ENCODE data around the gene SH3GL1.

Gene SH3GL1

DNA sequence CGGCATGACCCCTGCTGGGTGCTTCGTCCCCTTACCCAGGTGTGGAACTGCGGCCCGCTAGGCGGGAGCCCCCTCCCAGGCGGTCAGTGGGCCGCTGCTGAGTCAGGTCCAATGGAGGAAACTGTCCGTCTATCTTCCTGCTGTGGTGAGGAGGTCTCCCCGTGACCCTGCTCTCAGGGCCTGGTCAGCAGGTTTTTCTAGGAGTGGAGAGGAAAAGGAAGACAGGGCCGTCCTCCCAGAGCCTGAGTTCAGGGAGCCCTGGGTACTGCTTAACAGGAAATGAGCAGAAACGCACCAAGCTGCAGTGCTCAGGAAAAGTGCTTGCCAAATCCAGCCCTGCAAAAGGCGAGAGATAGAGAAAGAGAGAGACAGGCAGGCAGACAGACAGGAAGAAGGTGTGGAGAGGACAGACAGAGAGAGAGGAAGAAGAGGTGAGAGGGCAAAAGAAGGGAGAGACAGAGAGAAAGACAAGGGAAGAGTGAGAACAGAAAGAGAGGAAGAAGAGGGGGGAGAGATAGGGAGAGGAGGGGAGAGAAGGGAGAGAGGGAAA lies 10.3 kb downstream of the SH3GL1 start:
- Histone ChIP-seq H3K4me1 (peaks cover 63% of the 10 kb centered on the region), H3K4me3 (no peak overlapping the region), H3K4me2 (peak overlapping the region; percentile 59), H3K36me3 (peaks cover 58% of the 10 kb centered on the region), H3K27me3 (no peaks in the 10 kb centered on the region), H4K20me1 (peaks cover 99% of the 10 kb centered on the region), H3K9me3 (no peaks in the 10 kb centered on the region), H3K9ac (peak overlapping the region; percentile 44), H3K27ac (peak overlapping the region; percentile 59)
- TF ChIP-seq Cebpa-rat (IDR thresholded peaks at IDR 0.05): no peak

DNA sequence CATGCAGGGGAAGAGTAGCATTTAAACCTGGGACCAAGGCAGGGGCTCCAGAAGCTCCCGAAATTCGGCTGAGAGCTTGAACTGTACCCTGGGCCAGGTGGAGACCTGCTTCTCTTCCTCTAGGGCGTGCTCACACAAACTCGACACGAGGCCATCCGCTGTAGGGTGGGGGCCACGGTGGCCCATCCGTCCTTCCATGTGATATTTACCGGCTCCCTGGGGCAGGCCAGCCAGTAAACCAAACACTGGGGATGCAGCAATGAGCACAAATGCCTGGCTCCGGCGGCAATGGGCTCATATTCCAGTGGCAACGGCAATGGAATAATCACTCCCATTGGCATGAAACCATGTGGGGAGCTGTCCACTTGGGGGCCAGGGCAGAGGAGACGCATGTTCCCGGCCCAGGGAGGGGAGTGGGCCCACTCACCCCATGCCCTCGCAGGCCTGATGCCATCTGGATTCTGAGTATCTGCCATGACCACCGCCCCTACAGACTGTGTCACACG lies 10.8 kb downstream of the SH3GL1 start:
- Histone ChIP-seq H3K36me3 (peaks cover 58% of the 10 kb centered on the region), H3K27me3 (no peaks in the 10 kb centered on the region), H3K9ac (peak overlapping the region; percentile 44; the same call in 1 of the 2 replicates), H3K27ac (peak overlapping the region; percentile 59; the same call in 1 of the 2 replicates), H3K4me1 (peaks cover 63% of the 10 kb centered on the region), H3K9me3 (no peaks in the 10 kb centered on the region), H3K4me3 (no peak overlapping the region), H3K4me2 (peak overlapping the region; percentile 59; the same call in 1 of the 2 replicates), H4K20me1 (peaks cover 99% of the 10 kb centered on the region)
- TF ChIP-seq Cebpa-rat (IDR thresholded peaks at IDR 0.05): no peak

DNA sequence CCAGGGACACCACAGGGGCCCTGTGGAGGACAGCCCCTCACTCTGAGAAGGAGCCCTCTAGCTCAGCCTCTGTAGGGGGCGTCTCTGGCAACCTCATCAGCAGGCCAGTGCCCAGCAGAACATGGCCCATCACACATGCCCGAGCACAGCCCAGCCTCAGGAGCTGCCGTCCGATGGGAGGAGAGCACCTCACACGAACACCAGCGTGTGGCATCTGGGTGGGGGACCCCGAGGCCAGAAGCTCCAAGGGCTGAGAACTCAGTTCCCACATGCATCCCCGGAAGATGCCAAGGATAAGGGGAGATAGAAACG lies 11.3 kb downstream of the SH3GL1 start:
- no peaks in the 10 kb centered on the region for H3K27me3 ChIP-seq
- H3K4me3 ChIP-seq: no peak overlapping the region
- no peak for TF ChIP-seq Cebpa-rat (IDR thresholded peaks at IDR 0.05)
- 0 out of 2 replicates have a peak overlapping the region, but pooled peaks have one; percentile 9 for H3K27ac ChIP-seq
- no peak overlapping the region for H3K9ac ChIP-seq
- H3K36me3 ChIP-seq: peaks cover 58% of the 10 kb centered on the region
- H3K4me1 ChIP-seq: peaks cover 63% of the 10 kb centered on the region
- peaks cover 99% of the 10 kb centered on the region for H4K20me1 ChIP-seq
- no peaks in the 10 kb centered on the region for H3K9me3 ChIP-seq
- no peak overlapping the region for H3K4me2 ChIP-seq

DNA sequence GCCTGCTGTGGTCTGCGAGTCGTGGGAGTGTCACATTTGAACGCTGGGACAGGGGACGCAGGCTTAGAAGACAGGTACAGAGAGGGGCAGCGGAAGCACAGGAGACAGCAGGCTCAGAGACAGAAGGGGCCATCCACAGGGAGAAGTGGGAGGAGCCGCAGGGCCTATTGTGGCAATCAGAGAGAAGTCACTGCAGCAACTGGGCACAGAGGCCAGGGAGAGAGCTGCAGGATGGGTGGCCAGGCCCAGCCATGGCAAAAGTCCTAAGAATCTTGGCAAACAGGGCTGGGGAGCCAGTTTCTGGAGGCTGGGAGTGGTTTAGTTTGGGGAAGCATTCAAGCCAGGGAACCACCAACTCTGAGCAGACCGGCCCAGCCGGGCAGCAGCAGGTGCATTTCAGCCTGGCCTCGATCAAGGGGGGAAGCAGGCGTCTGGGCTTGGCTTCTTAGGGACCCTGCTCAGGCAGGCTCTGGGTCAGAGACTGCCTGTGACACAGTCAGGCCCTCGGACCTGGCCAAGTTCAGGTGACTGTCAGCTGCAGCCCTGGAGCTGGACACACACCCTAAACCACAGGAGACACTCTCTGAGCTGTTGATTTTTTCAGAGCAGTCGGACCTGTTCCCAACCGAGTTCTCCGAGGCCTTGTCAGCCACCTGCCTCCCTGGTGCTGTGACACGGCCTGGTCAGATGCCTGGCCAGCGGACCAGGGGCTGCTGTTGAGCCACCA lies 11.8 kb downstream of the SH3GL1 start:
- Histone ChIP-seq H3K27ac (0 out of 2 replicates have a peak overlapping the region, but pooled peaks have one; percentile 9), H3K4me3 (no peak overlapping the region), H3K4me2 (no peak overlapping the region), H3K4me1 (peaks cover 63% of the 10 kb centered on the region), H3K9ac (no peak overlapping the region), H4K20me1 (peaks cover 99% of the 10 kb centered on the region), H3K9me3 (no peaks in the 10 kb centered on the region), H3K27me3 (no peaks in the 10 kb centered on the region), H3K36me3 (peaks cover 63% of the 10 kb centered on the region)
- no peak for TF ChIP-seq Cebpa-rat (IDR thresholded peaks at IDR 0.05)

DNA sequence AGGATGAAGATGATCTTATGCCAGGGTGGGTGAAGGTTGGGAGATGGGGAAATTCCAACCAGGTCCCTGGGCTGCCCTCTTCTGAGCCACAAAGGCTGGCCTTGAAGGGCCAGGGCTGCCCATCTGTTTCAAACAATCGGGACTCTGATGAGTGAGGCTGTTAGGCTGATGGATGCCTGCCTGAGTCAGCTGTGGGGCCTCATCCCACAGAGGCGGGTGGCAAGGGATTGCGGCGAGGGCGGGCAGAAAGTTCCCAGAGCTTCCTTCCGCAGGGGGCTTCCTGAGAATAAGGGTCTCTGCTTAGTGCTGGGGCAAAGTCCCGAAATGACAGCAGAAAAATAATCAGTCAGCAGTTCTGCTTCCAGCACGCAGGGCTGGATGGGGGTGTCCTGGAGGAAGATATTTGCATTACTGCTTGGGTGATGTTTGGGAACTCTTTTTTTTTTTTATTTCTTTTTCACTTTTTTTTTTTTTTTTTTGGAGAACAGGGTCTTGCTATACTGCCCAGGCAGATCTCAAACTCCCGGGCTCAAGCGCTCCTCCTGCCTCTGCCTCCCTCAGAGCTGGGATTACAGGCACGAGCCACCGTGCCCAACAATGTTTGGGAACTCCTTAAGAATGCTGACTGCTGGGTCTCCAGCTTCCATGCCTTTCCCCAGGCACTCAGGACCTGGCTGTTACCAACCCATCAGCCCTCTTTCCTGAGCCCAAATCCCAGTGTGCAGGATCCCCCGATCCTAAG lies 14.1 kb downstream of the SH3GL1 start:
- Histone ChIP-seq H3K4me1 (peaks cover 71% of the 10 kb centered on the region), H3K9me3 (no peaks in the 10 kb centered on the region), H3K4me3 (no peak overlapping the region), H3K27ac (0 out of 2 replicates have a peak overlapping the region, but pooled peaks have one; percentile 8), H4K20me1 (peaks cover 99% of the 10 kb centered on the region), H3K9ac (0 out of 2 replicates have a peak overlapping the region, but pooled peaks have one; percentile 16), H3K4me2 (peak overlapping the region; percentile 61), H3K27me3 (no peaks in the 10 kb centered on the region), H3K36me3 (peaks cover 59% of the 10 kb centered on the region)
- no peak for TF ChIP-seq Cebpa-rat (IDR thresholded peaks at IDR 0.05)

DNA sequence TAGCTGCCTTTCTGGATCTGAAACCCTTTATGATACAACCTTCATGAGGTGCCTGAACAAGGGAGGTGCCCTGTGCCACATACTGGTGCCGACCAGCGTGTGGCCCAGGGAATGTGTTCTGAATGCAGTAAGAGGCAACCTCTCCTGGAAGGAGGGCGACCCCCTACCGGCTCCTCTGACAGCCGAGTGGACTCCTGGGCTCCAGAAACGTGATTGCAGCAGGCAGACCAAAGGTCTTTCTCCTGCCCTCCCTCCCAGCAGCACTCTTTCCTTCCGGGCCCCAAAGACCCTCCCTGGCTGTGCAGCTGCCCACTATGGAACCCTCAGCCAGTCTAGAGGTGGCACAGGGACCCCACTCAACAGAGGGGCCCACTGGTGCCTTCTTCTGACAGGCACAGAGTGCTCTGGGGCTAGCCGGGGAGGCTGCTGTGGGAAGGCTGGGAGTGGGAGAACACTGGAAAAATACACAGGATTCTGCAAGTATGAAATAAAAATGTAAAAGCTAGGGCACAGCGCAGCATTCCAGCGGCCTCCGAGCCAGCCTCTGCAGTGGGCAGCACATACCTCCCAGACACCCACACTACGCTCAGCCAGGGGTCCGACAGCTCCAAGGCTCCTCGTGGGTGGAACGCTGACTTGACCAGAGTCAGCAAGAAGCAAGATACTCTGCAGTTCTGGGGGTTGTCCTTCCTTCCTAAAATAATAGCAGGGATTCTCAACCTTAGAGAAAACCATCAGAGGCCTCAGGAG lies 14.9 kb downstream of the SH3GL1 start:
- Histone ChIP-seq H3K4me2 (peak overlapping the region; percentile 61), H3K9ac (0 out of 2 replicates have a peak overlapping the region, but pooled peaks have one; percentile 16), H4K20me1 (peaks cover 99% of the 10 kb centered on the region)

DNA sequence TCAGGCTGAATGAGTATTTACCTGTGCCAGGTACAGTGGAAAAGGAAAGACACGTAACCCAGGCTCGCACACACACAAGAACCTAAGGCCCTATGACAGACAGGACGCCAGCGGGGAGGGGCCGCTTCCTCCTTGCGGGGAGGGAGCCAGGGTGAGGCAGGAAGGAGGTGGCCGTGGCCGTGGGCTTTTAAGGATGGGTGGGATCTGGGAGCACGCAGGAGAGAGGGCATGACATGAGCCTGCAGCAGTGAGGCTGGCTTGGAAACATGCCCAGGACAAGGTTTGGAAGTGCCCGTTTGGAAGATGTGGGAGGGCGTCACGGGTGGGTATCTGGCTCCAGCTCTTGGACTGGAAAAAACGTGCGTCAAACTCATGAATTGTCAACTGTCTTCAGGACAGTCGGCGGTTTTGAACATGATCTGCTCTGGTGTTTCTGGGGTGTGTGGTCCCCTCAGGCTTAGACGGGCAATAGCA lies 20.1 kb downstream of the SH3GL1 start:
- peak overlapping the region; percentile 100 for H3K4me2 ChIP-seq

More for the DNA sequence above, 14.9 kb downstream of the SH3GL1 start:
- H3K27me3 ChIP-seq: no peaks in the 10 kb centered on the region
- peaks cover 56% of the 10 kb centered on the region for H3K36me3 ChIP-seq
- H3K4me1 ChIP-seq: peaks cover 71% of the 10 kb centered on the region
- TF ChIP-seq Cebpa-rat (IDR thresholded peaks at IDR 0.05): no peak
- H3K9me3 ChIP-seq: no peaks in the 10 kb centered on the region
- H3K27ac ChIP-seq: 0 out of 2 replicates have a peak overlapping the region, but pooled peaks have one; percentile 8
- no peak overlapping the region for H3K4me3 ChIP-seq

DNA sequence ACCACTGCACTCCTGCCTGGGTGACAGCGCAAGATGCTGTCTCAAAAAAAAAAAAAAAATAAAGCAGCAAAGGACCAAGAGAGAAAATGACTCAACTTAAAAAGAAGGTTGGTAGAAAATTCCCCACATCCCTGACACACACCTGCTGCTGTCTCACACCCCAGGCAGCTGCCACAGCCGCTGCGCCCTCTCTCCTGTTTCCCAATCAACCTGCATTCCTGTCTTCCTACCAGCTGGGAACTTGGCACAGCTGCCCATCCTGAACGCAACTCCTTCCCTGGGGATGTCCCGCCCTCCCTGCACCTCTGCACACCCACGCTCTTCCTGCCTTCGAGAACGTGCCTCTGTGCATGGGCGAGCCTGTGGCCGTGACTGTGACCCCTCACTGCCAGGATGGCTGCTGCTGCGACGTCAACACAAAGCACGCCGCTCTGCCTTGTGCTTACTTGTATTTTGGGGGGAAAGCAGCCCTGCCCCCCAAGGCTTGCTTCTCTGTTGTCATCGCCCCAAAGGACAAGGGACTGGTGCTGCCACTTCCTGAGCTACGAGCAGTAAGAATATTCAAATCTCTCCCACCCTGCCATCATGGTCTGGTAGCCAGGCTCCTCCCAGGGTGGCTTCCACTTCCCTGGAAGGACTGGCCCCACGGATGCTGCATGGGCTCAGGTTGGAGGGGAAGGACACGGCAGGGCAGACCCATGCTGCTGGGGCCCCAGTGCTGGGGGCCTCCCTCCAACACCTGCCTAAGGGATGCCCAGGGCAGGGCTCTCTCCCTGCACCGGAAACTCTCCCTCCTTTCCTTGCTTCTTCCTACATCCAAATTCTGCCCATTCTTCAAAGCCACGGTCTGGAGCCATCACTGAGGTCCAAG lies 20.7 kb downstream of the SH3GL1 start:
- H3K9me3 ChIP-seq: no peaks in the 10 kb centered on the region
- peaks cover 100% of the 10 kb centered on the region for H4K20me1 ChIP-seq
- H3K4me3 ChIP-seq: peak overlapping the region; percentile 36
- peak overlapping the region; percentile 55 for H3K9ac ChIP-seq
- peaks cover 84% of the 10 kb centered on the region for H3K4me1 ChIP-seq
- no peak for TF ChIP-seq Cebpa-rat (IDR thresholded peaks at IDR 0.05)
- H3K4me2 ChIP-seq: peak overlapping the region; percentile 100
- no peaks in the 10 kb centered on the region for H3K27me3 ChIP-seq
- peaks cover 15% of the 10 kb centered on the region for H3K36me3 ChIP-seq
- peak overlapping the region; percentile 3; the same call in 1 of the 2 replicates for H3K27ac ChIP-seq

More for the DNA sequence above, 20.1 kb downstream of the SH3GL1 start:
- Histone ChIP-seq H3K9me3 (no peaks in the 10 kb centered on the region), H3K9ac (peak overlapping the region; percentile 55), H3K4me3 (peak overlapping the region; percentile 36), H3K4me1 (peaks cover 80% of the 10 kb centered on the region), H3K27me3 (no peaks in the 10 kb centered on the region), H3K27ac (peak overlapping the region; percentile 3; the same call in 1 of the 2 replicates), H4K20me1 (peaks cover 100% of the 10 kb centered on the region), H3K36me3 (peaks cover 21% of the 10 kb centered on the region)
- no peak for TF ChIP-seq Cebpa-rat (IDR thresholded peaks at IDR 0.05)

Data from BLaER1 (cell line).